ENCODE data around the gene PTPRG. TPM values are rescaled to one million over a fixed set of nuclear protein-coding genes. Genes with fewer than 3 reads are reported as not detected.

Gene PTPRG
- total RNA-seq, 1 experiment from 2014 or later, result 69.3 TPM

GRCh38 chr3:62246985-62247384, 685.6 kb downstream of the PTPRG start:
- H3K27me3 Mint-ChIP-seq (ENCODE audit: low read depth), result no peaks in the 10 kb centered on the region
- H3K9me3 ChIP-seq (ENCODE audit: control insufficient read depth, low read depth, low read length), result no peaks in the 10 kb centered on the region
- no peak overlapping the region for H2AK5ac ChIP-seq (ENCODE audit: insufficient read length, low read length)
- no CpG with 5 or more reads among the region's 1 CpG for WGBS (ENCODE audit: extremely low coverage, insufficient read length, low lambda C conversion rate)
- H3K4me1 Mint-ChIP-seq, result peaks cover 52 to 58% of the 10 kb centered on the region in 2 experiments
- H3K9ac ChIP-seq (ENCODE audit: extremely low read depth, insufficient read length, low read length), result no peak overlapping the region
- no peak overlapping the region for H2BK5ac ChIP-seq (ENCODE audit: insufficient read length, low read length)
- no peak for DNase-seq
- H2BK12ac ChIP-seq (ENCODE audit: insufficient read length, low read depth, low read length), result no peak overlapping the region
- no peak overlapping the region for H4K91ac ChIP-seq (ENCODE audit: insufficient read length, low read depth, low read length)
- 0 out of 7 replicates have a peak overlapping the region, but pooled peaks of 1 of the 3 experiments have one; percentile 56 for H3K27ac Mint-ChIP-seq
- no peaks in the 10 kb centered on the region for H3K79me2 ChIP-seq (ENCODE audit: insufficient read depth, low read length)
- H3K27me3 ChIP-seq (ENCODE audit: insufficient read depth, low read length), result no peaks in the 10 kb centered on the region
- H3K23ac ChIP-seq (ENCODE audit: insufficient read length, low read depth, low read length), result no peak overlapping the region
- H3K4me1 ChIP-seq (ENCODE audit: insufficient read depth, low read length), result peaks cover 8% of the 10 kb centered on the region
- H3T11ph ChIP-seq (ENCODE audit: low read length), result no peak overlapping the region
- H3K36me3 Mint-ChIP-seq (ENCODE audit: insufficient read depth in 1 of 3, low read depth in 3 of 3), result peaks cover 0 to 5% (median 0%) of the 10 kb centered on the region in 3 experiments; a peak in 5 of 7 replicates
- H3K56ac ChIP-seq (ENCODE audit: insufficient read length, low read depth, low read length), result no peak overlapping the region
- H3K4ac ChIP-seq (ENCODE audit: low read depth, low read length), result no peak overlapping the region
- H4K20me1 ChIP-seq (ENCODE audit: control insufficient read depth, insufficient read depth, insufficient read length), result peaks cover 2% of the 10 kb centered on the region
- no peak for TF ChIP-seq CTCF (conservative IDR thresholded peaks at IDR 0.05)
- no peaks in the 10 kb centered on the region for H3K23me2 ChIP-seq (ENCODE audit: insufficient read length, low read depth, low read length, poor library complexity, severe bottlenecking)
- no peak overlapping the region for H4K5ac ChIP-seq (ENCODE audit: insufficient read length, low read depth, low read length)
- H4K8ac ChIP-seq (replicated peaks; ENCODE audit: insufficient read length, low read depth, low read length), result no peak overlapping the region
- 0 out of 5 replicates have a peak overlapping the region, but pooled peaks of 1 of the 2 experiments have one; percentile 0 for H3K4me3 Mint-ChIP-seq
- no peak overlapping the region for H2BK15ac ChIP-seq (ENCODE audit: low read depth, low read length)
- H3K27ac ChIP-seq (ENCODE audit: insufficient read length, low read depth, low read length), result no peak overlapping the region
- no peak overlapping the region for H2BK20ac ChIP-seq (ENCODE audit: low read depth, low read length, poor library complexity, severe bottlenecking)
- no peak overlapping the region for H3K4me2 ChIP-seq (ENCODE audit: insufficient read depth, insufficient read length, low read length)
- H2BK120ac ChIP-seq (ENCODE audit: low read depth, low read length, poor library complexity, severe bottlenecking), result no peak overlapping the region
- no peaks in the 10 kb centered on the region for H3K9me3 Mint-ChIP-seq
- H3K18ac ChIP-seq (ENCODE audit: insufficient read length, low read depth, low read length), result no peak overlapping the region
- H2AFZ ChIP-seq (ENCODE audit: low read length), result no peak overlapping the region
- no peaks in the 10 kb centered on the region for H3K79me1 ChIP-seq (ENCODE audit: insufficient read depth, low read depth, low read length, poor library complexity, severe bottlenecking)
- no peak overlapping the region for H3K14ac ChIP-seq (ENCODE audit: insufficient read depth, low read length)
